Stomach (tissue), 4 donors: ENCODE data around the gene MAPK14.
"Not testable (repeated sequence)": the region's sequence is repeated elsewhere in the genome, so short reads cannot be mapped to it uniquely, and the experiment has no call there.

Experiments
- EP300 ChIP-seq: sonication (generic); formaldehyde crosslinking; IDR thresholded peaks from one replicate; pipeline ENCODE4 v1.6.1; 2017; ENCODE audit warnings: antibody characterized with exemption
- POLR2A ChIP-seq, 4 donors: fragments of 450-650 bp; IDR thresholded peaks; one replicate each; pipeline ENCODE4 v1.6.1; 2016; ENCODE audit warnings: antibody characterized with exemption in 4 of 4, control low read depth in 2 of 4, mild to moderate bottlenecking in 1 of 4, moderate library complexity in 1 of 4
- POLR2AphosphoS5 ChIP-seq, 3 donors: sonication (generic); formaldehyde crosslinking; IDR thresholded peaks; one replicate each; pipeline ENCODE4 v1.6.1; 2016; ENCODE audit warnings: antibody characterized with exemption in 3 of 3
- TF ChIP-seq, protein P1 (sequence below), 7 experiments: fragments of 450-650 bp in 4 of 7; fragments of 200-600 bp in 3 of 7; sonication (generic) in 3 of 7; IDR thresholded peaks; one replicate each; pipeline ENCODE4 v1.5.1; 2016 to 2019; ENCODE audit warnings: antibody characterized with exemption in 7 of 7, control low read depth in 2 of 7, mild to moderate bottlenecking in 1 of 7

DNA sequence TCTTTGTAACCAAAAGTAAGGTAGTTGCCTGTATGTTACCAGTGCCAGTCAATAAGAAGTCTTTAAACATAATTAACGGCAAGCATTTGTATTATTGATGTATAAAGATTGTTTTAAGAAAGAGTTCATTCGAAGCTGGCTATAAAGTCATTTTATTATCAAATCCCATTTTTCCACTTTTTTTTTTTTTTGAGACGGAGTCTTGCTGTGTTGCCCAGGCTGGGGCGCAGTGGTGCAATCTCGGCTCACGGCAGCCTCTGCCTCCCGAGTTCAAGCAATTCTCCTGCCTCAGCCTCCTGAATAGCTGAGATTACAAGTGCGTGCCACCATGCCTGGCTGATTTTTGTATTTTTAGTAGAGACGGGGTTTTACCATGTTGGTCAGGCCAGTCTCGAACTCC is 5.5 kb downstream of the MAPK14 start:
- TF ChIP-seq EP300; POLR2AphosphoS5 (IDR thresholded peaks at IDR 0.05); POLR2A (IDR thresholded peaks at IDR 0.05): not testable (repeated sequence)
- TF ChIP-seq, protein P1, sequence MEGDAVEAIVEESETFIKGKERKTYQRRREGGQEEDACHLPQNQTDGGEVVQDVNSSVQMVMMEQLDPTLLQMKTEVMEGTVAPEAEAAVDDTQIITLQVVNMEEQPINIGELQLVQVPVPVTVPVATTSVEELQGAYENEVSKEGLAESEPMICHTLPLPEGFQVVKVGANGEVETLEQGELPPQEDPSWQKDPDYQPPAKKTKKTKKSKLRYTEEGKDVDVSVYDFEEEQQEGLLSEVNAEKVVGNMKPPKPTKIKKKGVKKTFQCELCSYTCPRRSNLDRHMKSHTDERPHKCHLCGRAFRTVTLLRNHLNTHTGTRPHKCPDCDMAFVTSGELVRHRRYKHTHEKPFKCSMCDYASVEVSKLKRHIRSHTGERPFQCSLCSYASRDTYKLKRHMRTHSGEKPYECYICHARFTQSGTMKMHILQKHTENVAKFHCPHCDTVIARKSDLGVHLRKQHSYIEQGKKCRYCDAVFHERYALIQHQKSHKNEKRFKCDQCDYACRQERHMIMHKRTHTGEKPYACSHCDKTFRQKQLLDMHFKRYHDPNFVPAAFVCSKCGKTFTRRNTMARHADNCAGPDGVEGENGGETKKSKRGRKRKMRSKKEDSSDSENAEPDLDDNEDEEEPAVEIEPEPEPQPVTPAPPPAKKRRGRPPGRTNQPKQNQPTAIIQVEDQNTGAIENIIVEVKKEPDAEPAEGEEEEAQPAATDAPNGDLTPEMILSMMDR (IDR thresholded peaks at IDR 0.05), result not testable (repeated sequence)
